Trophoblast cell (in vitro differentiated cells and primary cell): Measurements from ENCODE around the gene CD300E.
"Not testable (repeated sequence)": the region's sequence is repeated elsewhere in the genome, so short reads cannot be mapped to it uniquely, and the experiment has no call there.

ENCODE experiments used
- DNase-seq, 2 donors: peaks; one replicate each; pipeline ENCODE4 v3.0.0-alpha.2; 2016
- H2AFZ ChIP-seq: 2 replicates; pipeline ENCODE4 v1.6.1; 2013; ENCODE audit warnings: low read length, moderate library complexity, mild to moderate bottlenecking; ENCODE audit not compliant: insufficient read depth, poor library complexity
- H2AK5ac ChIP-seq: 2 replicates; pipeline ENCODE4 v1.6.1; 2013; ENCODE audit warnings: mild to moderate bottlenecking, low read length
- H2BK120ac ChIP-seq: 2 replicates; pipeline ENCODE4 v1.6.1; 2013; ENCODE audit warnings: low read length, mild to moderate bottlenecking, moderate library complexity; ENCODE audit not compliant: insufficient read depth, poor library complexity
- H2BK12ac ChIP-seq: 2 replicates; pipeline ENCODE4 v1.6.1; 2013; ENCODE audit warnings: mild to moderate bottlenecking, low read length, moderate library complexity
- H2BK5ac ChIP-seq: 2 replicates; pipeline ENCODE4 v1.6.1; 2013; ENCODE audit warnings: low read length, low read depth, moderate library complexity, mild to moderate bottlenecking; ENCODE audit not compliant: poor library complexity
- H3K14ac ChIP-seq: 2 replicates; pipeline ENCODE4 v1.6.1; 2013; ENCODE audit warnings: mild to moderate bottlenecking, low read length
- H3K18ac ChIP-seq: 2 replicates; pipeline ENCODE4 v1.6.1; 2013; ENCODE audit warnings: mild to moderate bottlenecking, low read length
- H3K23ac ChIP-seq: 2 replicates; pipeline ENCODE4 v1.6.1; 2013; ENCODE audit warnings: low read length
- H3K27ac ChIP-seq: 2 replicates; pipeline ENCODE4 v1.5.1; 2013; ENCODE audit warnings: low read depth, mild to moderate bottlenecking, inconsistent platforms, low read length, moderate library complexity
- H3K27me3 ChIP-seq: 2 replicates; pipeline ENCODE4 v1.6.1; 2013; ENCODE audit warnings: inconsistent platforms, mild to moderate bottlenecking, low read length, moderate library complexity; ENCODE audit not compliant: insufficient read depth
- H3K36me3 ChIP-seq, 2 experiments: 1 replicate in 1 of 2; 2 replicates in 1 of 2; pipeline ENCODE4 v1.6.1; 2013; ENCODE audit warnings: low read length in 2 of 2, mild to moderate bottlenecking in 2 of 2, moderate library complexity in 1 of 2; ENCODE audit not compliant: insufficient read depth in 2 of 2, control insufficient read depth in 1 of 2
- H3K4ac ChIP-seq: 2 replicates; pipeline ENCODE4 v1.6.1; 2013; ENCODE audit warnings: low read depth, mild to moderate bottlenecking, low read length, moderate library complexity
- H3K4me1 ChIP-seq, 2 experiments: 1 replicate in 1 of 2; 2 replicates in 1 of 2; pipeline ENCODE4 v1.6.1; 2013; ENCODE audit warnings: low read length in 2 of 2, mild to moderate bottlenecking in 2 of 2, moderate library complexity in 1 of 2; ENCODE audit not compliant: insufficient read depth in 2 of 2, control insufficient read depth in 1 of 2
- H3K4me2 ChIP-seq: 2 replicates; pipeline ENCODE4 v1.6.1; 2013; ENCODE audit warnings: inconsistent platforms, mild to moderate bottlenecking, low read length, moderate library complexity
- H3K4me3 ChIP-seq: 2 replicates; pipeline ENCODE4 v1.5.1; 2013; ENCODE audit warnings: mild to moderate bottlenecking, low read depth, low read length, inconsistent platforms
- H3K79me1 ChIP-seq: one replicate; pipeline ENCODE4 v1.6.1; 2013; ENCODE audit warnings: low read length
- H3K79me2 ChIP-seq: 2 replicates; pipeline ENCODE4 v1.6.1; 2013; ENCODE audit warnings: low read length, mild to moderate bottlenecking; ENCODE audit not compliant: control insufficient read depth, insufficient read depth, poor library complexity
- H3K9ac ChIP-seq: 2 replicates; pipeline ENCODE4 v1.6.1; 2013; ENCODE audit warnings: mild to moderate bottlenecking, low read length
- H3K9me3 ChIP-seq: 2 replicates; pipeline ENCODE4 v1.6.1; 2013; ENCODE audit warnings: low read depth, mild to moderate bottlenecking, control low read depth, inconsistent platforms, low read length; ENCODE audit not compliant: insufficient read depth
- H4K12ac ChIP-seq: 2 replicates; pipeline ENCODE4 v1.6.1; 2013; ENCODE audit warnings: low read depth, mild to moderate bottlenecking, low read length, moderate library complexity
- H4K8ac ChIP-seq: 2 replicates; pipeline ENCODE4 v1.6.1; 2013; ENCODE audit warnings: low read depth, mild to moderate bottlenecking, low read length, moderate library complexity
- H4K91ac ChIP-seq: one replicate; pipeline ENCODE4 v1.6.1; 2013; ENCODE audit warnings: low read depth, mild to moderate bottlenecking, low read length, moderate library complexity
- WGBS: extraction: QIAGEN DNeasy Blood & Tissue Kit; methylation state at CpG from one replicate; pipeline ENCODE4 v1.1.7; 2013; ENCODE audit warnings: missing lambda C conversion rate; ENCODE audit not compliant: insufficient read length, insufficient coverage; ENCODE audit errors: extremely low coverage; 5-methylcytosine and 5-hydroxymethylcytosine counted together

The CD300E gene

GRCh38 chr17:74573635-74574034, 49.9 kb downstream of the CD300E start:
- H3K9me3 ChIP-seq, H3K4me2 ChIP-seq, H2BK5ac ChIP-seq, H4K12ac ChIP-seq, DNase-seq, H3K18ac ChIP-seq, H4K91ac ChIP-seq, H3K9ac ChIP-seq, H2BK120ac ChIP-seq, H3K27me3 ChIP-seq, H2BK12ac ChIP-seq, H2AFZ ChIP-seq, H3K14ac ChIP-seq, H3K36me3 ChIP-seq, H3K4me3 ChIP-seq, H4K8ac ChIP-seq, H3K23ac ChIP-seq, H3K4me1 ChIP-seq, H2AK5ac ChIP-seq, H3K79me2 ChIP-seq, H3K79me1 ChIP-seq, H3K4ac ChIP-seq, H3K27ac ChIP-seq: not testable (repeated sequence)

GRCh38 chr17:74573169-74573568, 50.4 kb downstream of the CD300E start:
- no CpG with 5 or more reads among the region's 3 CpGs for WGBS
- H3K79me2 ChIP-seq = no peaks in the 10 kb centered on the region
- no peak overlapping the region for H3K18ac ChIP-seq
- H3K9me3 ChIP-seq = peaks cover 9% of the 10 kb centered on the region
- no peak overlapping the region for H3K9ac ChIP-seq
- H3K27ac ChIP-seq = no peak overlapping the region
- no peak overlapping the region for H4K12ac ChIP-seq
- no peaks in the 10 kb centered on the region for H3K27me3 ChIP-seq
- no peaks in the 10 kb centered on the region for H3K79me1 ChIP-seq
- H2AK5ac ChIP-seq = no peak overlapping the region
- no peak overlapping the region for H2AFZ ChIP-seq
- no peak overlapping the region for H3K14ac ChIP-seq
- H3K4me3 ChIP-seq = no peak overlapping the region
- no peak overlapping the region for H3K4me2 ChIP-seq
- H2BK5ac ChIP-seq = no peak overlapping the region
- no peak overlapping the region for H3K23ac ChIP-seq
- H3K4ac ChIP-seq = no peak overlapping the region
- H2BK12ac ChIP-seq = no peak overlapping the region
- H4K8ac ChIP-seq = no peak overlapping the region
- DNase-seq = no peak
- H4K91ac ChIP-seq = no peak overlapping the region
- H2BK120ac ChIP-seq = no peak overlapping the region
- H3K4me1 ChIP-seq = peaks cover 0 to 3% of the 10 kb centered on the region in 2 experiments
- H3K36me3 ChIP-seq = no peaks in the 10 kb centered on the region

GRCh38 chr17:74571621-74572270, 51.8 kb downstream of the CD300E start:
- no peaks in the 10 kb centered on the region for H3K79me1 ChIP-seq
- H3K4me3 ChIP-seq = no peak overlapping the region
- no peak overlapping the region for H4K8ac ChIP-seq
- H3K9ac ChIP-seq = no peak overlapping the region
- no peak overlapping the region for H2BK120ac ChIP-seq
- no peak overlapping the region for H3K27ac ChIP-seq
- no peaks in the 10 kb centered on the region for H3K79me2 ChIP-seq
- H2AK5ac ChIP-seq = no peak overlapping the region
- peaks cover 9% of the 10 kb centered on the region for H3K9me3 ChIP-seq
- H3K14ac ChIP-seq = no peak overlapping the region
- no peak overlapping the region for H3K4ac ChIP-seq
- peaks cover 0 to 3% of the 10 kb centered on the region in 2 experiments for H3K4me1 ChIP-seq
- no peaks in the 10 kb centered on the region for H3K36me3 ChIP-seq
- WGBS = no CpG with 5 or more reads among the region's 4 CpGs
- DNase-seq = no peak
- no peak overlapping the region for H3K23ac ChIP-seq
- H2AFZ ChIP-seq = no peak overlapping the region
- H4K91ac ChIP-seq = no peak overlapping the region
- no peak overlapping the region for H4K12ac ChIP-seq
- H3K4me2 ChIP-seq = no peak overlapping the region
- H2BK5ac ChIP-seq = no peak overlapping the region
- H2BK12ac ChIP-seq = no peak overlapping the region
- H3K18ac ChIP-seq = no peak overlapping the region
- H3K27me3 ChIP-seq = no peaks in the 10 kb centered on the region

GRCh38 chr17:74569020-74570003, 54.2 kb downstream of the CD300E start:
- no peak overlapping the region for H3K14ac ChIP-seq
- no peak overlapping the region for H2BK5ac ChIP-seq
- no peak overlapping the region for H2AK5ac ChIP-seq
- no peak overlapping the region for H3K18ac ChIP-seq
- no peak overlapping the region for H3K4me2 ChIP-seq
- H4K91ac ChIP-seq = no peak overlapping the region
- H4K12ac ChIP-seq = no peak overlapping the region
- no peak overlapping the region for H3K27ac ChIP-seq
- no peaks in the 10 kb centered on the region for H3K79me1 ChIP-seq
- 100% methylated on average over 1 of the region's 32 CpGs for WGBS
- no peak overlapping the region for H4K8ac ChIP-seq
- H3K36me3 ChIP-seq = no peaks in the 10 kb centered on the region
- peaks cover 0 to 3% of the 10 kb centered on the region in 2 experiments for H3K4me1 ChIP-seq
- no peak overlapping the region for H3K9ac ChIP-seq
- H3K4me3 ChIP-seq = peak overlapping the region; percentile 60
- no peak overlapping the region for H2BK120ac ChIP-seq
- no peaks in the 10 kb centered on the region for H3K27me3 ChIP-seq
- H3K4ac ChIP-seq = no peak overlapping the region
- H2AFZ ChIP-seq = no peak overlapping the region
- no peaks in the 10 kb centered on the region for H3K79me2 ChIP-seq
- DNase-seq = peak; percentile 64 to 74
- H2BK12ac ChIP-seq = no peak overlapping the region
- H3K23ac ChIP-seq = no peak overlapping the region
- H3K9me3 ChIP-seq = peaks cover 9% of the 10 kb centered on the region
